ENCODE data around the gene PIWIL1. TPM values are rescaled to one million over a fixed set of nuclear protein-coding genes. Genes with fewer than 3 reads are reported as not detected.

PIWIL1 gene
- total RNA-seq, 1 experiment from 2014 or later: not detected

- H3K79me2 ChIP-seq (ENCODE audit: low read length): no peaks in the 10 kb centered on the region
- peak; percentile 28 for DNase-seq
- H3K4me1 ChIP-seq (ENCODE audit: low read length): no peaks in the 10 kb centered on the region
- H2AFZ ChIP-seq (ENCODE audit: low read length): no peak overlapping the region
- no peak overlapping the region for H3K4me2 ChIP-seq (ENCODE audit: low read depth, low read length, poor library complexity, severe bottlenecking)
- no peaks in the 10 kb centered on the region for H3K9me3 ChIP-seq (ENCODE audit: low read length)
- H3K36me3 ChIP-seq (ENCODE audit: insufficient read depth, low read length): no peaks in the 10 kb centered on the region
- H3K27me3 ChIP-seq (ENCODE audit: low read length): no peaks in the 10 kb centered on the region
- H3K9me2 ChIP-seq (replicated peaks; ENCODE audit: insufficient read depth, low read length): no peaks in the 10 kb centered on the region
- H3K27ac ChIP-seq (ENCODE audit: low read length): no peak overlapping the region
- H3K9ac ChIP-seq (ENCODE audit: low read length): no peak overlapping the region
- no peaks in the 10 kb centered on the region for H4K20me1 ChIP-seq (ENCODE audit: insufficient read depth, low read depth, low read length)
- no peak overlapping the region for H3K4me3 ChIP-seq (ENCODE audit: low read length)
Observed at GRCh38 chr12:130357241-130357640, 19.6 kb downstream of the PIWIL1 start.

GRCh38 chr12:130357729-130358330 is 20.1 kb downstream of the PIWIL1 start:
- H4K20me1 ChIP-seq (ENCODE audit: insufficient read depth, low read depth, low read length): no peaks in the 10 kb centered on the region
- no peaks in the 10 kb centered on the region for H3K79me2 ChIP-seq (ENCODE audit: low read length)
- no peaks in the 10 kb centered on the region for H3K27me3 ChIP-seq (ENCODE audit: low read length)
- DNase-seq: no peak
- H3K4me2 ChIP-seq (ENCODE audit: low read depth, low read length, poor library complexity, severe bottlenecking): no peak overlapping the region
- H3K4me3 ChIP-seq (ENCODE audit: low read length): no peak overlapping the region
- H3K9ac ChIP-seq (ENCODE audit: low read length): no peak overlapping the region
- no peaks in the 10 kb centered on the region for H3K36me3 ChIP-seq (ENCODE audit: insufficient read depth, low read length)
- no peaks in the 10 kb centered on the region for H3K9me3 ChIP-seq (ENCODE audit: low read length)
- H3K27ac ChIP-seq (ENCODE audit: low read length): no peak overlapping the region
- no peaks in the 10 kb centered on the region for H3K9me2 ChIP-seq (replicated peaks; ENCODE audit: insufficient read depth, low read length)
- no peak overlapping the region for H2AFZ ChIP-seq (ENCODE audit: low read length)
- no peaks in the 10 kb centered on the region for H3K4me1 ChIP-seq (ENCODE audit: low read length)

GRCh38 chr12:130362060-130362459 is 24.4 kb downstream of the PIWIL1 start:
- H3K36me3 ChIP-seq (ENCODE audit: insufficient read depth, low read length): no peaks in the 10 kb centered on the region
- no peaks in the 10 kb centered on the region for H3K79me2 ChIP-seq (ENCODE audit: low read length)
- H4K20me1 ChIP-seq (ENCODE audit: insufficient read depth, low read depth, low read length): no peaks in the 10 kb centered on the region

GRCh38 chr12:130364578-130364977 is 26.9 kb downstream of the PIWIL1 start:
- Histone ChIP-seq H3K27me3 (ENCODE audit: low read length) (no peaks in the 10 kb centered on the region), H3K9ac (ENCODE audit: low read length) (no peak overlapping the region), H3K9me2 (replicated peaks; ENCODE audit: insufficient read depth, low read length) (no peaks in the 10 kb centered on the region), H3K4me2 (ENCODE audit: low read depth, low read length, poor library complexity, severe bottlenecking) (no peak overlapping the region), H4K20me1 (ENCODE audit: insufficient read depth, low read depth, low read length) (no peaks in the 10 kb centered on the region), H2AFZ (ENCODE audit: low read length) (no peak overlapping the region), H3K4me1 (ENCODE audit: low read length) (no peaks in the 10 kb centered on the region), H3K36me3 (ENCODE audit: insufficient read depth, low read length) (no peaks in the 10 kb centered on the region), H3K4me3 (ENCODE audit: low read length) (no peak overlapping the region), H3K79me2 (ENCODE audit: low read length) (no peaks in the 10 kb centered on the region), H3K27ac (ENCODE audit: low read length) (no peak overlapping the region), H3K9me3 (ENCODE audit: low read length) (no peaks in the 10 kb centered on the region)
- DNase-seq: peak; percentile 17

More at GRCh38 chr12:130362060-130362459, 24.4 kb downstream of the PIWIL1 start:
- H3K9ac ChIP-seq (ENCODE audit: low read length): no peak overlapping the region
- no peak overlapping the region for H3K4me2 ChIP-seq (ENCODE audit: low read depth, low read length, poor library complexity, severe bottlenecking)
- no peak overlapping the region for H3K27ac ChIP-seq (ENCODE audit: low read length)
- H3K4me1 ChIP-seq (ENCODE audit: low read length): no peaks in the 10 kb centered on the region
- no peak overlapping the region for H2AFZ ChIP-seq (ENCODE audit: low read length)
- no peaks in the 10 kb centered on the region for H3K27me3 ChIP-seq (ENCODE audit: low read length)
- H3K9me2 ChIP-seq (replicated peaks; ENCODE audit: insufficient read depth, low read length): no peaks in the 10 kb centered on the region
- no peak for DNase-seq
- H3K9me3 ChIP-seq (ENCODE audit: low read length): no peaks in the 10 kb centered on the region
- H3K4me3 ChIP-seq (ENCODE audit: low read length): no peak overlapping the region

- Histone ChIP-seq H3K4me1 (ENCODE audit: low read length) (no peaks in the 10 kb centered on the region), H3K79me2 (ENCODE audit: low read length) (no peaks in the 10 kb centered on the region), H3K9me3 (ENCODE audit: low read length) (no peaks in the 10 kb centered on the region), H3K27me3 (ENCODE audit: low read length) (no peaks in the 10 kb centered on the region), H3K4me2 (ENCODE audit: low read depth, low read length, poor library complexity, severe bottlenecking) (no peak overlapping the region), H4K20me1 (ENCODE audit: insufficient read depth, low read depth, low read length) (no peaks in the 10 kb centered on the region), H3K9ac (ENCODE audit: low read length) (no peak overlapping the region), H3K9me2 (replicated peaks; ENCODE audit: insufficient read depth, low read length) (no peaks in the 10 kb centered on the region), H3K4me3 (ENCODE audit: low read length) (no peak overlapping the region), H3K36me3 (ENCODE audit: insufficient read depth, low read length) (no peaks in the 10 kb centered on the region), H3K27ac (ENCODE audit: low read length) (no peak overlapping the region), H2AFZ (ENCODE audit: low read length) (no peak overlapping the region)
- no peak for DNase-seq
Observed at GRCh38 chr12:130366159-130366558, 28.5 kb downstream of the PIWIL1 start.

GRCh38 chr12:130367003-130367402 is 29.3 kb downstream of the PIWIL1 start:
- no peak overlapping the region for H3K4me2 ChIP-seq (ENCODE audit: low read depth, low read length, poor library complexity, severe bottlenecking)
- no peak overlapping the region for H3K9ac ChIP-seq (ENCODE audit: low read length)
- no peaks in the 10 kb centered on the region for H3K9me3 ChIP-seq (ENCODE audit: low read length)
- DNase-seq: peak; percentile 0
- H2AFZ ChIP-seq (ENCODE audit: low read length): no peak overlapping the region
- H3K79me2 ChIP-seq (ENCODE audit: low read length): no peaks in the 10 kb centered on the region
- no peaks in the 10 kb centered on the region for H3K9me2 ChIP-seq (replicated peaks; ENCODE audit: insufficient read depth, low read length)
- H3K27me3 ChIP-seq (ENCODE audit: low read length): no peaks in the 10 kb centered on the region
- H4K20me1 ChIP-seq (ENCODE audit: insufficient read depth, low read depth, low read length): no peaks in the 10 kb centered on the region
- no peak overlapping the region for H3K27ac ChIP-seq (ENCODE audit: low read length)
- no peaks in the 10 kb centered on the region for H3K36me3 ChIP-seq (ENCODE audit: insufficient read depth, low read length)
- H3K4me1 ChIP-seq (ENCODE audit: low read length): no peaks in the 10 kb centered on the region
- H3K4me3 ChIP-seq (ENCODE audit: low read length): no peak overlapping the region

- Histone ChIP-seq H3K4me2 (ENCODE audit: low read depth, low read length, poor library complexity, severe bottlenecking) (no peak overlapping the region), H3K27me3 (ENCODE audit: low read length) (no peaks in the 10 kb centered on the region), H3K9ac (ENCODE audit: low read length) (no peak overlapping the region), H3K36me3 (ENCODE audit: insufficient read depth, low read length) (no peaks in the 10 kb centered on the region), H4K20me1 (ENCODE audit: insufficient read depth, low read depth, low read length) (no peaks in the 10 kb centered on the region), H3K27ac (ENCODE audit: low read length) (no peak overlapping the region), H2AFZ (ENCODE audit: low read length) (no peak overlapping the region), H3K79me2 (ENCODE audit: low read length) (no peaks in the 10 kb centered on the region), H3K4me3 (ENCODE audit: low read length) (no peak overlapping the region), H3K9me3 (ENCODE audit: low read length) (no peaks in the 10 kb centered on the region), H3K9me2 (replicated peaks; ENCODE audit: insufficient read depth, low read length) (no peaks in the 10 kb centered on the region), H3K4me1 (ENCODE audit: low read length) (no peaks in the 10 kb centered on the region)
- DNase-seq: peak; percentile 35
Observed at GRCh38 chr12:130367523-130367922, 29.8 kb downstream of the PIWIL1 start.

- Histone ChIP-seq H3K27ac (ENCODE audit: low read length) (no peak overlapping the region), H4K20me1 (ENCODE audit: insufficient read depth, low read depth, low read length) (no peaks in the 10 kb centered on the region), H3K9me3 (ENCODE audit: low read length) (no peaks in the 10 kb centered on the region), H3K79me2 (ENCODE audit: low read length) (no peaks in the 10 kb centered on the region), H3K4me3 (ENCODE audit: low read length) (no peak overlapping the region), H2AFZ (ENCODE audit: low read length) (no peak overlapping the region), H3K9me2 (replicated peaks; ENCODE audit: insufficient read depth, low read length) (no peaks in the 10 kb centered on the region), H3K9ac (ENCODE audit: low read length) (no peak overlapping the region), H3K4me1 (ENCODE audit: low read length) (no peaks in the 10 kb centered on the region), H3K4me2 (ENCODE audit: low read depth, low read length, poor library complexity, severe bottlenecking) (no peak overlapping the region), H3K36me3 (ENCODE audit: insufficient read depth, low read length) (no peaks in the 10 kb centered on the region), H3K27me3 (ENCODE audit: low read length) (no peaks in the 10 kb centered on the region)
- DNase-seq: no peak
Observed at GRCh38 chr12:130369816-130370215, 32.1 kb downstream of the PIWIL1 start.
